K562 (cell line): ENCODE data around the gene BLZF1. TPM values are rescaled to one million over a fixed set of nuclear protein-coding genes. Genes with fewer than 3 reads are reported as not detected.

Experiments used
- BRF2 ChIP-seq: IDR thresholded peaks from 3 replicates; pipeline ENCODE4 v1.6.1; 2011; ENCODE audit warnings: borderline replicate concordance, mild to moderate bottlenecking; ENCODE audit not compliant: insufficient read length, insufficient read depth
- CBFA2T2 ChIP-seq: fragments of 450-650 bp; conservative IDR thresholded peaks from 2 replicates; pipeline ENCODE4 v1.6.1; 2017; ENCODE audit warnings: mild to moderate bottlenecking
- HDAC6 ChIP-seq: IDR thresholded peaks from 2 replicates; pipeline ENCODE4 v1.6.1; 2012; ENCODE audit warnings: low read depth, mild to moderate bottlenecking, control low read depth, inconsistent platforms, low read length, moderate library complexity
- HLTF ChIP-seq: fragments of 450-650 bp; IDR thresholded peaks from 2 replicates; pipeline ENCODE4 v1.6.1; 2016
- JUND ChIP-seq, 2 experiments: IDR thresholded peaks; 2 replicates in 1 of 2; 3 replicates in 1 of 2; pipeline ENCODE4 v1.6.1; 2011; ENCODE audit warnings: borderline replicate concordance in 2 of 2, low read depth in 2 of 2, low read length in 2 of 2, improper control_type of control experiment in 1 of 2, missing biosample characterization in 1 of 2, missing genetic modification characterization in 1 of 2, missing genetic modification reagents in 1 of 2
- MGA ChIP-seq: fragments of 450-650 bp; IDR thresholded peaks from 2 replicates; pipeline ENCODE4 v1.6.1; 2016; ENCODE audit warnings: mild to moderate bottlenecking, moderate library complexity
- SMAD2 ChIP-seq: fragments of 150-350 bp; IDR thresholded peaks from 2 replicates; pipeline ENCODE4 v1.6.1; 2014; ENCODE audit warnings: low read depth, mild to moderate bottlenecking, low read length
- SMAD4 ChIP-seq: fragments of 250-450 bp; sonication (Bioruptor Pico); conservative IDR thresholded peaks from 2 replicates; pipeline ENCODE4 v1.8.0; 2021; ENCODE audit warnings: inconsistent platforms, mild to moderate bottlenecking, moderate library complexity
- SMARCA5 ChIP-seq: fragments of 450-650 bp; IDR thresholded peaks from 2 replicates; pipeline ENCODE4 v1.6.1; 2016
- SREBF2 ChIP-seq: sonication (generic); formaldehyde crosslinking; IDR thresholded peaks from 2 replicates; pipeline ENCODE4 v1.4.0; 2020; ENCODE audit warnings: mild to moderate bottlenecking, missing genetic modification reagents
- polyA plus RNA-seq, 8 experiments: library from polyadenylated mRNA; depleted of rRNA in 4 of 8; stranded (reverse) in 5 of 8; unstranded in 3 of 8; fragments of >200 nt; fragmentation: Nextera tagmentation in 2 of 8; fragmentation: Illumina TruSeq in 1 of 8; extraction: Ambion mirVana in 2 of 8; extraction: Trizol in 1 of 8; gene quantifications; 2 replicates each; pipeline versions ENCODE4 v1.2.1 to v1.2.3, GENCODE V29; 2011 to 2014; ENCODE audit warnings: inconsistent platforms in 1 of 8, missing spikeins in 1 of 8
- total RNA-seq, 7 experiments: library from RNA; depleted of rRNA in 6 of 7; stranded (reverse); fragments of >200 nt in 6 of 7; fragmentation: Illumina TruSeq in 2 of 7; extraction: Trizol in 2 of 7; gene quantifications; 2 replicates each; pipeline versions ENCODE4 v1.2.1 to v1.2.3, GENCODE V29; 2011 to 2021; ENCODE audit warnings: low replicate concordance in 1 of 7

BLZF1 gene
- total and polyA plus RNA-seq, 9 of the 15 experiments (the other 6 are each of a cell fraction or from before 2014, with no cell fraction given): 20.5 to 32.8 (median 25.3) TPM

DNA sequence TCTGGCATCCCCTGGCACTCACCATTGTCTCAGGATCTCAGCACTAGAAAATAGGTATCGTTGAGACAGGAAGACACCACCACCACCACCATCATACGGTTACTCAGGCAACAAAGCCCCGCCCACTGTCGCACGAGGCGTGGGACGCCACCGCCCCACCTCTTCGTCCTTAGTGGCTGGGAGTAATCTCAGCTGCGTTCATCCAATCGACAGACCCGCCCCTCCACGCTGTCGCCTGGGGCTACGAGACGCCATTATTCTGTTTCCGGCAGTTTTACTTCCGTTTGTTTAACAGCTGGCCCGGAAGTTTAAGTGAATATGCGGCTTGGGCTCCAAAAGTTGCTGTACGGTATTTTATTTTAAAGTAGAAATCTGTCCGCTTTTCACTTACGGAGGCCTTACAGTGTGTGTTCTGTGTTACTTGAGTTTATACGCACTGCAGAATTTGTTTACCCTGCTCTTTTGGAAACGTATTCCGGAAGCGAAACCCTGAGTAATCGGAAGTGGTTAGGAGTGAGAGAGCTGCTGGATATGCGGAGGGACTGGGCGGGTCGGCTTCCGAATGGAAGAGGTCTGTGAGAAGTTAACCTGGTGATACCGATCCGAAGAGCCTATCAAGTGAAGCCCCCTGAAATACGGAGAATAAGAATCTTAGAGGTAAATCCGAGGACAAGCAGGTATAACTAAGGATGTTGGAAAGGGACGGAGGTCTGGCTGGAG lies at the start of gene BLZF1, which contains the start of gene NME7 (continued):
- TF ChIP-seq HDAC6 (no peak), MGA (no peak), SMAD2 (no peak), SREBF2 (CRISPR knock-in tag) (no peak), CBFA2T2 (no peak), SMARCA5 (no peak), BRF2 (no peak), SMAD4 (CRISPR knock-in tag) (no peak), JUND (IDR thresholded peaks at IDR 0.05; ENCODE audit: borderline replicate concordance, low read depth, low read length) (peak; percentile 30; the same call in 1 of the 2 replicates), JUND (tag; IDR thresholded peaks at IDR 0.05; ENCODE audit: borderline replicate concordance, low read depth, low read length) (peak; percentile 80; the same call in 2 of the 3 replicates), HLTF (no peak)
